DLD1 (cell line): Measurements from ENCODE around the gene SGCD.
"Not testable (repeated sequence)": the region's sequence is repeated elsewhere in the genome, so short reads cannot be mapped to it uniquely, and the experiment has no call there.

ENCODE experiments used
- in situ Hi-C: cut with HindIII; loops from 2 replicates; pipeline ENCODE4 v1.10.0; 2017; ENCODE audit warnings: low sequenced_read_pairs

Gene SGCD

DNA sequence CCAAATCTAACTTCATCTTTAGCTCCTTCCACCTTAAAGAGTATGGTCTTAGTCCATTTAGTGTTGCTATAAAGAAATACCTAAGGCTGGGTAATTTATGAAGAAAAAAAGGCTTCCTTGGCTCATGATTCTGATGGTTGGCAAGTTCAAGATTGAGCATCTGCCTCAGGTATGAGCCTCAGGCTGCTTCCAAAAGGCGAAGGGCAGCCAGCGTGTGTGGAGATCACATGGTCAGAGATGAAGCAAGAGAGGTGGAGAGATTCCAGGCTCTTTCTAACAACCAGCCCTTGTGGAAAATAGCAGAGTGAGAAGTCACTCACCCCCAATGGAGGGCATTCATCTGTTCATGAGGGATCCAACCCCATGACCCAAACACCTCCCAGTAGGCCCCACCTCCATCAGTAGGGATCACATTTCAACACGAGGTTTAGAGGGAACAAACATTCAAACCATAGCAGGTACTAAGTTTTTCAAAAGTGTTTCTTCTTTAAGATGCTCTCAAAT lies 225.9 kb downstream of the SGCD start:
- in situ Hi-C loops: no loop called here

DNA sequence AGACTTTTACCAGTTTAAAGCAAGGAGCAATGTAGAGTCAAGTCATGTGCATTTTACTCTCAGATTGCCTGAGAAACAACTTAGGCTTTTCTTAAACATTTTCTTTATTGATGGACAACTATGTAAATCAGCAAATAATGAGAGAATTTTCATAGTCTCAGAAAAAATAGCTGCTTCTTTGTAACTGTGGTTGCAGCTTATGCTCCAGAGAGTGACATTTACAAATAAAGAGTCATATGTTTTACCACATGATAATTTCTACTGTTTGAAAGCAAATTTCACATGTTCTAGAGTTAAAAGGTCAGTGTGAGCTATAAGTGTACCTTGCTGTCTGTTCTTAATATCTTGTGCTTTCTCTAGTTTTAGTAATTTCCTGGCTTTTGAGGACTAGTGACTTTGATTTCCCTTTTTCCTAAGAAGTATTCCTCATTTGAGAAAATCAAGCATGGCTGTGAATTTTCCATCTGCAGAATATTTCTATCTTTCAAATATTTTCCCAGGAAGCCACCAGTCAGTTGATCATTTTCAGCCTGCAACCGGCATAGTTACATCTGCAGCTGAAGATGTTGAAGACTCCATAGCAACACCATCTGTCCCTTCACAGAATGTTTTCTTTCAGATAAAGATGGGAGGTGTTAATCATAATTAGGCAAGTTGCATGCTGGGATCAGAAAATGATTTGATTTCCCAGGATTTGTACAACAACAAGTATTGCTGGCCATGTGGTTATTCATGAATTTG lies 229.9 kb downstream of the SGCD start:
- in situ Hi-C loops: no loop called here

DNA sequence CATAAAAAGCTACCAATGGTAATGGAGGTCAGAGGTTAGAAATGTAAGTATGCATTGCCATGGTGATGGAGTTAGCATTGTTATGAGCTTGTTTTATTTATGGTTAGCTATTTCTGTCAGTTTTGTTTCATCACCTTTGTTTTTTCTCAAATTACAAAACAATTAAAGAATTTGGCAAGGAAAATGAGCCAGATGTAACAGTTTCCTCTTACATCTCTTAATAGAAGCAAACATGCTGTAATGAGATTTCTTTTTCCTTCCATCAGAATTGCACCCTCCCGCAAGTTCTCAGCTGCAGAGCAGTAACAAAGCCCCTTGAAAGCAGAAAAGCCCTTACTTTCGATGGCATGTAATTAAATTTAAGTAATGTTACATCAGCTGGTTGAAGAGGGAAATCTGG lies 233.0 kb downstream of the SGCD start:
- in situ Hi-C loops: no loop called here

DNA sequence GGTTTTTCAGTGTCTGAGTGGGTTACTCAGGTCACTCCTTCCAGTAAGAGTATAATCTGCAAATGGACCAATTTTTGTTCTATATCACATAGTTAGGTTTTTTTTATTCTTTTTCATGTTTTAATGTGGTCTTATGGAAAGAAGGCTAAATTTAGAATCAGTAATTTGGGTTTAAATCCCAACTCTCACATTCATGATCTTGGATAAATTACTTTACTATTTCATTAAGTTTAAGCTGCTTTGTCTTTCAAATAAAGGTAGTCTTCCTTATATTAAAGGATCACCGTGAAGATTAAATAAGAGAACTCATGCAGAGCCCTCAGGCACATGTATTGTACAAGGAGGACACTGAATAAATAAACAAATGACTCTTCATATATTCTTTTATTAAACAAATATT lies 234.7 kb downstream of the SGCD start:
- in situ Hi-C loops: no loop called here

DNA sequence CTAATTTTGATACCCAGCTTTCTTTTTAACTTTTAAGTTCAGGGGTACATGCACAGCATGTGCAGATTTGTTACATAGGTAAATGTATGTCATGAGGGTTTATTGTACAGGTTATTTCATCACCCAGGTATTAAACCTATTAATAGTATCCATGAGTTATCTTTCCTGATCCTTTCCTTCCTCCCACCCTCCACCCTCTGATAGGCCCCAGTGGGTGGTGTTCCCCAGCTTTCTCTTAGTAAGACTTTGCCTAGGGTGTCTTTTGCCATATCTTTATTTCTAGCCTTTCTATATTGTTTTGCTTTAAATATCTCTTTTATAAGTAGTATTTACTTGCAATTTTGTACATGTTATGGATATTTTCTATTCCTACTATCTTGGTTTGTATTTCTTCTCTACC lies 243.7 kb downstream of the SGCD start:
- in situ Hi-C loops: no loop called here

DNA sequence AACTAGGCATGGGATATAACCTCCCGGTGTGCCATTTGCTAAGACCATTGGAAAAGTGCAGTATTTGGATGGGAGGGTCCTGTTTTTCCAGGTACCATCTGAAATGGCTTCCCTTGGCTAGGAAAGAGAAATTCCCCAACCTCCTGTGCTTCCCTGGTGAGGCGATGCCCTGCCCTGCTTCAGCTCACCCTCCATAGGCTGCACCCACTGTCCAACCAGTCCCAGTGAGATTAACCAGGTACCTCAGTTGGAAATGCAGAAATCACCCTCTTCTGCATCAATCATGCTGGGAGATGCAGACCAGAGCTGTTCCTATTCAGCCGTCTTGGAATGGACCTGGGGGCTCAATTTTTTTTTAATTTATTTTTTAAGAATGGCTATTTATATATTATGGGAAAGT lies 254.8 kb downstream of the SGCD start:
- in situ Hi-C loops: no loop called here

DNA sequence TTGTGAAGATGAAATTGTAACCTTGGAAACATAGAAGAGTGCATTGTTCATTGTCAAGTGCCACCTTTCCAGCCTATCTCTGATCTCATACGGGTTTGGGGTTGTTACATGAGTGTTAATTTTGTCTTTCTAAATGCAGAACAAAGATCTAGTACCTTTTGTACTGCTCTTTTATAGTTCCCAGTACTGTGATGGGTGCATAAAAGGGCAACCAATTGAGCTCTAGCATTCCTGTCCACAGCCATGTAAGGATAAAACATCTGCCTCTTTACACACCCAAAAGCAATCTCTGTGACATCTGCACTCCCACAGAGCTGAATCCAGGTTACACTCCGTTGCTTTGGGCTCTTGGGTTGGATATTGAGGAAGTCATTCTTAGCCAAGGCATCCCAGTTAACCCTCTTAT lies 255.2 kb downstream of the SGCD start:
- in situ Hi-C loops: no loop called here

DNA sequence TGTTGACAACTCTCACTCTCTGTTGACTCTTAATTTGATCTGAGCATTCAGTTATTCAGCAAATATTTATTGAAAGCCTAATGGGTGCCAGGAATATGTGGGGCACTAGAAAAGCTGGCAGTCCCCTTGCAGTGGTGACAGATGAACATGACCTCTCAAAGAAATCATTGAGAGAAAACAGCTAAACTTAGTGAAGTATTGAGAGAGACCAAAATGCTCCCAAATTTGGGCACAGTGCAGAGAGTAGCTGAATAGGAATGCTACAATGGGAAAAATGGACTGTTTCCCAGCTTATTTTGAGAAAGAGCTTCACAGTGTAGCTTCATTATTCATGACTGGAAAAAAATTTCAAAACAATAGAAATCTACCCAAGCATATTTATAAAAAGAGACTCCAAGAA lies 257.9 kb downstream of the SGCD start:
- in situ Hi-C loops: no loop called here

DNA sequence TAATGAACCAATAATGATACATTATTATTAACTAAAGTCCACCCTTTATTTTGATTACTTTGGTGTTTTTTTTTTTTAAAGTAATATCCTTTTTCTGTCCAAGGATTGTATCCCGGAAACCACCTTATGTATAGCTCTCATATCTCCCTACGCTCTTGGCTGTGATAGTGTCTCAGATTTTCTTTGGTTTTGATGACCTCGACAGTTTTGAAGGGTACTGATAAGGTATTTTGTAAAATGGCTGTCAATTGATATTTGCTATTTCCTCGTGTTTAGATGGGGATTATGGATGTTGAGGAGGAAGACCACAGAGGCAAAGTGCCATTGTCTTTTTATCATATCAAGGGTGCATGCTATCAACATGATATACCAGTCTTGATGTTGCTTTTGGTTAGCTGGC lies 259.0 kb downstream of the SGCD start:
- in situ Hi-C loops: no loop called here

DNA sequence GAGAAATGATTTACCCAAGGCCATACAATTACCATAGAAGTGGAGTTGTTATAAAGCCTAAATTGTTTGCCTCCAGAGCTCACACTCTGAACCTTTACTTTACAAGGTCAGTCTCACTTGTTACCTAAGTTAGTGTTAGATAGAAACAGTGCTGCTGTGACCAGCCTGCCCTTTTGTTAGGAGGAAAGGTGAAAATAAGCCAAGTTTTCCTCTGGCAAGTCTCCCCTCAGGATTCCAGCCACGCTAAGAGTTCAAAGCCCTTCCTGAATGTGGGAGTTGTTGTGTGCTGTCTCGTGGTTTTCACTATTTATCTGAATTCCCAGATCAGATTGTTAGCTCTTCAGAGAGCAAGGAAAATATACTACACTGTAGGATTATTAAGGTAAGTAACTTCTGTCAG lies 260.0 kb downstream of the SGCD start:
- in situ Hi-C loops: no loop called here

DNA sequence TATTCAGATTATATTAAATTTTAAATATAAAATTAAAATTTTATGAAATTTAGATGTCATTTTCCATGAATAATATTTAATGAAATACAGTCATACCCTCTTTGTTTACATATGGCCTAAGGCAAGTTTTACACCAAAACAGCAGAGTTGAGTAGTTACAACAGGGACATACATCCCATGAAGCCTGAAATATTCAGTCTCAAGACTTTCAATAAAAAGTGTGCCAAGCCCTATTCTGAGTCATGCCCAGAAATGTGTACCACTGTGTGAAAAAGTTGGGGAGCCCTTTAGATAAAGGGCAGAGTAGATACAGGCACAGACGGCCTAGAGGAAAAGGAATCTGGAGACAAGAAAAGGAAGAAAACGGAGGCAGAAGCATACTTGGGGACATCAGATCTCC lies 261.3 kb downstream of the SGCD start:
- in situ Hi-C loops: no loop called here

DNA sequence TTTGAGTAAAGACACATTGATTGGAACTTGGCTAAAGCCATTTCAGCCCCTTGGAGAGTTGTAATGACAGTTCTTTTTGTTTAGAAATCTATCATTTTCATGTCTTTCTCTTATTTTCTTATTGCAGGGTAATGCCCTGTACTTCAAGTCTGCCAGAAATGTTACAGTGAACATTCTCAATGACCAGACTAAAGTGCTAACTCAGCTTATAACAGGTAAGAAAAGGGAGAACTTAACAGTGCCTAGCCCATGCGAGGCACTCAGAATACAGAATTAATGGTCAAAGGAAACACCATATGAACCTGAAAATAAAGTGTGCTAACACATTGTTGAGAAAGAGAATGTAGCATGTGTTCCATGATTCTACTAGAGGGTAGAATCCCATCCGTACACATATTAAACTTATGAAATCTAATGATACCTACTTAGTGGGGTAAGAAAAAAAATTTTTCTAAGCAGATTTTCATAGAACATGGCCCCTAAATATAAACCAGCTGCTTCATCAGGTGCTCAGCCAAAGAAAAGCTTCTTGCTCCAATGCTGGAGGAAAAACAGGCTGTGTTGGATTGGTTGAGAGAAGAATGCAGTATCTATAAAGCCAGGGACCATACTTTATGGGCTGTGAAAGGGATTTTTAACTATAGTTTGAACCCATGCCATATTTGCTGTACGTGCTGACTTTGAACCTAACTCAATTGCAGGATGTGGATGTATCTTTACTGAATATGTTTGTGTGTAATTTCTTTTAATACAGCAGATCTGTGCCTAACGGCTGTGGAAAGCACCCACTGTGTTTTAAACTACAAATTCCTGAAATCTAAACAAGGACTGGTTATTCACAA lies 262.4 kb downstream of the SGCD start:
- in situ Hi-C loops: no loop called here

DNA sequence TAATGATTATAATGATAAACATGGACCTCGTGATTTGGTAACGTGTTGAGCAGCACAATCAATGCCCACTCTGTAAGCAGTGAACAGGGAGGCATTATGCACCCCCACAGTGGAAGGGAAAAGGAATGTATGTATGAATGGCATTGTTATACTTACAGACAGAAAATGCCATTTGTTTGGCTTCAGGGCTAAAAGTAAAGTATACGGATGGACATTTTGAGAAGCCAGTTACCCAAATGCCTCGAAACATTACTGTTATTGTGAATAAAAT lies 262.9 kb downstream of the SGCD start:
- in situ Hi-C loops: no loop called here

DNA sequence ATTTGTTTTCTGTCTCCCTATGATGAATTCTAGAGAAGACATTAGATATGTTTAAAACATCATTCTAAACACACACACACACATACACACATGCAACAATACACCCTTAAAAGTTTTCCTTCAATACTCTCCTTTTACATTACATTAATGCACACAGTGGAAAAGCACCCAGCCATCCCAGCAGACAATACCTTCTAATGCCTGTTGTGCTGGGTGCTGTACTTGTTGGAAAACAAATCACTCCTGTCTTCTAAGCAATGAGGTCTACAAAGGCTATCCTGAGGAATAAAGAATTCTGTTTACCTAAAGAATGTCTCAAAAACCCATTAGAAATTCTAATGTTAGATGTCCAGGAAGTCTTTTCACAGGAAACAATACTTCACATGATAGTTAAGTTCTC lies 264.0 kb downstream of the SGCD start:
- in situ Hi-C loops: no loop called here

DNA sequence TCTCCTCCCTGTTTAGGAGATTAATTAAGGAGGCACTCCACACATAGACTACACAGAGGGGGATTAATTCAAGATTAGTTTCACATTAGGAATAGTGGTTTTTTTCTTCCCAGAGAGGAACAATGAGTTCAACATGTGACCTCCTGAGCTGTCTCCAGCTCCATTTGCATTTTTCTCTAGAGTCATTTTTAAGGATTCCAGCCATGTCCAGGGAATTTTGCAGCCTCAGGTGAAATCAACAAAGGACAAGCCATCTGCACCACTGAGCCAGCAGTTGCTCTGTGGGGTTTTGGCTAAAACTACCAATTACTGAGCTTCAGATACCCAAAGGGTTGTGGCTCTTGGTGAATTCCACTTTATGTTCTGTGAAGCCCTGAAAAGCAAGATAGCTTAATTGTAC lies 264.7 kb downstream of the SGCD start:
- in situ Hi-C loops: no loop called here

DNA sequence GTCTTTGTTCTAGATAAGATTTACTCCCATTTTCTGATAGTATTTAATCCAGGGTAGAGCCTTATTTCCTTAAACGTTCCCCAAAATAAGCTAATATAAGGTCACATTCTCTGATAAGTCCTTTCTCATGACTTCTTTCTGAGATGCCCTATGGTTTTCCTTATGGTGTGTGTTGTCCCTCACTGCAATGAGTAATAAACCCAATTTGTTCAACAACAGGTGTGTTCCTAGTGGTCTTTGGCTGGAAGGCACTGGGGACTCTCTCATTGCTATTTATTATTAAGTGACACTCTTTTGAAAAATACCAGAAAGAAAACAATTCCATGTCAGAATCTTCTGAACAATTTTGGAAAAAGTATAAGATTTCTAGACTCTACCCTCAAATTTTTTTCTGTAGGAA lies 266.6 kb downstream of the SGCD start:
- in situ Hi-C loops: no loop called here

DNA sequence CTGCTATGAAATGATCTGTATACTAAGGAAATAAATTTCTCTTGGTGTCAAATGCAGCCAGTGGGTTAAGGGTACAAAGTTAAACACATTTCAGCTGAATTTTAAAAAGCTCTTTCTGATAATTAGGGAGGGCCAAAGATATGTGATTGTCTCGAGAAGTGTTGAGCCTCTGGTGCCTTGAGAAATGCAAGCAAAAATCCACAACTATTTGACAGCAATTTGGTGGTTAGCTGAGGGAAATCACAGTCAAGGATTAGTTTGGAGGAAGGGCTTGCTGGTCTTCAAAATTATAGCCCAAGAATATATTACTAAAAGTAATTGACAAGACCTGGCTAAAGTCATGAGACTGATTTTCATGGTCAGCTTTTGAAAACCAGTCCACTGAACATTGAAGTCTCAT lies 267.4 kb downstream of the SGCD start:
- in situ Hi-C loops: no loop called here

DNA sequence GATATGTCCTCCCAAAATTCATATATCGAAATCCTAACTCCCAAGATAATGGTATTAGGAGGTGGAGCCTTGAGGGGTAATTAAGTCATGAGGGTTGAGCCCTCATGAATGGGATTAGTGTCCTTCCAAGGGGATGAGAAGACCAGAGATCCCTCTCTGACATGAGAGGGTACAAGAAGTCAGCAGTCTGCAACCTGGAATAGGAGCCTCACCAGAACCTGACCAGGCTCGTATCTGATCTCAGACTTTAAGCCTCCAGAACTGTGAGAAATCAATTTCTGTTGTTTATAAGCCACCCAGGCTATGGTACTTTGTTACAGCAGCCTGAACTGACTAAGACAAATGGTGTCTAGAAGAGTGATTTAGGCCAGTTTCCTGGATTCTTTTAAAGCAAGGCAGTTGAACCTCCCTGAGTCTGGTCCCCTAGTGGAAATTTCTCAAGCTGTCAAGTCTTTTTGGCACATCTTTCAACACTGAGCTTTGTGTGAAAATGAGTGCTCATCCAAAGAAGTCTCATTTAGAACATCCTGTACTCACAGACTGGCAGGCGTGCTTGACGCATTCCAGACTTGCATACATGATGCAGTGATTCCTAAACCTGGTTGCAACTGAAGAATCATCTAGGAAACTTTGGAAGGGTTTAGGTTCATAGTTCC lies 268.3 kb downstream of the SGCD start:
- in situ Hi-C loops: no loop called here

DNA sequence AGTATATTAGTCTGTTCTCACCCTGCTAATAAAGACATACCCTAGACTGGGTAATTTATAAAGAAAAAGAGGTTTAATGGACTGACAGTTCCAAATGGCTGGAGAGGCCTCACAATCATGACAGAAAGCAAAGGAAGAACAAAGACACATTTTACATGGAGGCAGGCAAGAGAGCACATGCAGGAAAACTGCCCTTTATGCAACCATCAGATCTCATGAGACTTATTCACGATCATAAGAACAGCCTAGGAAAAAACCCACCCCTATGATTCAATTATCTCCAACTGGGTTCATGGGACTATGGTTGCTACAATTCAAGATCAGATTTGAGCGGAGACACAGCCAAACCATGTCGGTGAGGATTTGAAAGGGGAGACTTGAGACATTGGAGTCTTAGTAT lies 270.3 kb downstream of the SGCD start:
- in situ Hi-C loops: no loop called here

DNA sequence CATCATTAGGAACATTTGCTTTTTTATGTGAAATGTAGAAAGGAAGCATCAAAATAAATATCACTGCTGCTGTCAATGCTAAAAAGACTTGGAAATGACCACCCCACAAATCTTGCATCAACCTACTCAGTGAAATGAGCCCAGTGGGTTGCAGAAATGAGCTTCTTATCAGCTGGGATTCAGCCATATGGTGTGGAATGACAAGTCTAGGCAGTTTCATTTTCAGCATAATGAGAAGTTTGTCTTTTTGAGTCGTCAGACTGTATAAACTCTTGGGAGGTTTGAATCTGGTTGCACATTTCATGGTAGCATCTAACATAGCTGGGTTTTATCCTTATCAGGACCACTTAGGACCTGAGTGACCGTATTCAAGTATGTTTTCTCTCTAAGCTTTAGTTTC lies 272.0 kb downstream of the SGCD start:
- in situ Hi-C loops: no loop called here

DNA sequence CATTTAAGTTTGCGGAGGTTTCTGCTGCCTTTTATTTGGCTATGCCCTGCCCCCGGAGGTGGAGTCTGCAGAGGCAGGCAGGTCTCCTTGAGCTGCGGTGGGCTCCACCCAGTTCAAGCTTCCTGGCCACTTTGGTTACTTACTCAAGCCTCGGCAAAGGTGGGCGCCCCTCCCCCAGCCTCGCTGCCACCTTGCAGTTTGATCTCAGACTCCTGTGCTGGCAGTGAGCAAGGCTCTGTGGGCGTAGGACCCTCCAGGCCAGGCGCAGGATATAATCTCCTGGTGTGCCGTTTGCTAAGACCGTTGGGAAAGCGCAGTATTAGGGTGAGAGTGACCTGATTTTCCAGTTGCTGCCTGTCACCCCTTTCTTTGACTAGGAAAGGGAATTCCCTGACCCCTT lies 283.6 kb downstream of the SGCD start:
- in situ Hi-C loops: not testable (repeated sequence)

DNA sequence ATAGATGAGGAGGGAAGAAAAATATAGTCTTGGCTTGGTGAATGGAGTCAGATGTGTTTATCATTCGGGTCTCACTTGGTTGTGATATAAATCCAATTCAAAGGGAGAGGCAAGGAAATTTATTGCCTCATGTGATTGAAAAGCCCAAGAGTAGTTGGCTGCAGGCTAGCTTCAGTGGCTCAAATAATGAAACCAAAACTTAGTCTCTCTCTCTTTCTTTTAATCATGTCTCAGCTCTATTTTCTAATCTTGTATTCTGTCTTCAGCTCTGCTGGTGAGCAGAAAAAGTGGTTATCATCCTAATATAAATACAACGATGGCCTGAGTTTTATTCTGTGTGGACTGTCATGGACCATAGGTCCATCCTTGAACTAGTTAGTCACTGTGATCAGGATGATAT lies 288.9 kb downstream of the SGCD start:
- in situ Hi-C loops: no loop called here
